HG03460 (cell line): ENCODE data around the gene WDR38.

ENCODE experiments used
- ATAC-seq: cut with Tn5 transposase; IDR thresholded peaks from one replicate; pipeline ENCODE4 v1.9.1; 2021; ENCODE audit not compliant: unreplicated experiment

The WDR38 gene

GRCh38 chr9:124852829-124853531, at the start of gene WDR38:
WDR38 (plus strand) TSS chr9:124853460; CDS start chr9:124853532, 72 bp downstream.
- peak; percentile 66 for ATAC-seq

DNA sequence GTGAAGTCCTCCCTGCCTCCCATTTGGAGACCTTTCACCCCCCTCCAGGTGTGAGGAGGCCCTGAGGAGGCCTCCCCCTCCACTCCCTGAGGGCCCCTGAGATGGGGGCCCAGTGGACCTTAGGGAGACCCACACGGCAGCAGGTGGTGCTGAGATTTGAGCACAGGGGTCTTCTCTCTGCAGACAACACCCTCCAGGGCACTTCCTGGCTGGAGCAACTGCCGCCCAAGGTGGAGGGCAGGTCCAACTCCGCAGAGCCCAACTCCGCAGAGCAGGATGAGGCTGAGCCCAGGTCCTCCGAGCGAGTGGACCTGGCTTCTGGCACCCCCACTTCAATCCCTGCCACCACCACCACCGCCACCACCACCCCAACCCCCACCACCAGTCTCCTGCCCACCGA, 49.3 kb upstream of the WDR38 start:
- no peak for ATAC-seq

GRCh38 chr9:124805186-124805585, 48.1 kb upstream of the WDR38 start:
- no peak for ATAC-seq

- ATAC-seq = no peak
Observed at GRCh38 chr9:124808246-124808956, 44.9 kb upstream of the WDR38 start.

GRCh38 chr9:124809211-124809610, 44.0 kb upstream of the WDR38 start:
- no peak for ATAC-seq

- no peak for ATAC-seq
Observed at GRCh38 chr9:124809741-124810500, 43.3 kb upstream of the WDR38 start.

DNA sequence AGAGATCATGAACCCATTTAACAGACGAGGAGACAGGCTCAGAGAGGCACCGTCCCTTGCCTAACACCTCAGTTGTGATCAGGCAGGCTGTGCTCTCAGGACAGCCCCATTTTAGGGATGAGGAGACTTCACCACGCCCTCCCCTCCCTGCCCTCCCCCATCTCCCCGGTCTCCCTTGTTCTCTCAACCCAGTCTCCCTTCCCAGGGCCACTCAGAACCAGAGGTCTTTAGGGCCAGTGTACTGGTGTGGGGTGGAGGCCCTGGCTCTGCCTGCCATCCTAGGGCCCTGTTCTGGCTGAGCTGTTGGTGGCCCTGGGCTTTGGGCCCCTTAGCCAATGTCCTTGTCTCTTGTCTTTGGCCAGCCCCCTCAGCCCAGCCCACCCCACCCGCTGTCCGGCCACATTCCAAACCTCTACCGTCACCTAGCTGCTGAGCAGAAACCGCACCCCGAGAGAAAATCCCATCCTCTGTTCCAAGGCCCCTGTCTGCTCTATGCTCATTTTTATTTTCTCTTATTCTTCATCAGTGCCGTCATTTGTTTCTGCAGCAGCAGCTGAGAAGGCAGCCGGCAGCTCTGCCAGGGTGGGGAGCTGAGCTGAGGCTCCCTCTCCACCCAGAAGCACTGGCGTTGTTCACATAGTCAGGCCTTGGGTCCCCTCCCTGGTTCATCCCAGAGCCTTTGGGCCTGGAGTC, 42.5 kb upstream of the WDR38 start:
- ATAC-seq = no peak

GRCh38 chr9:124812441-124812876, 40.8 kb upstream of the WDR38 start:
- ATAC-seq = no peak

DNA sequence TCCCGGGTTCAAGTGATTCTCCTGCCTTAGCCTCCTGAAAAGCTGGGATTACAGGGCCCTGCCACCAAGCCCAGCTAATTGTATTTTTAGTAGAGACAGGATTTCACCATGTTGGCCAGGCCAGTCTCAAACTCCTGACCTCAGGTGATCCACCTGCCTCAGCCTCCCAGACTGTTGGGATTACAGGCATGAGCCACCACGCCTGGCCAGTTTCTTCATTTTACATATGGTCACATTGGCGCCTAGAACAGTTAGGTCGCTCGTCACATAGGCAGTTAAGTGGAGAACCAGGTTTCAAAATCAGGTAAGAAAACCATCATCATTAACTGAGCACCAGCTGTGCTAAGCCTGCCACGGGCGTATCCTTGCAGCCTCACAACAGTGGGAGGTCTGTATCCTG, 40.2 kb upstream of the WDR38 start:
- ATAC-seq = no peak

DNA sequence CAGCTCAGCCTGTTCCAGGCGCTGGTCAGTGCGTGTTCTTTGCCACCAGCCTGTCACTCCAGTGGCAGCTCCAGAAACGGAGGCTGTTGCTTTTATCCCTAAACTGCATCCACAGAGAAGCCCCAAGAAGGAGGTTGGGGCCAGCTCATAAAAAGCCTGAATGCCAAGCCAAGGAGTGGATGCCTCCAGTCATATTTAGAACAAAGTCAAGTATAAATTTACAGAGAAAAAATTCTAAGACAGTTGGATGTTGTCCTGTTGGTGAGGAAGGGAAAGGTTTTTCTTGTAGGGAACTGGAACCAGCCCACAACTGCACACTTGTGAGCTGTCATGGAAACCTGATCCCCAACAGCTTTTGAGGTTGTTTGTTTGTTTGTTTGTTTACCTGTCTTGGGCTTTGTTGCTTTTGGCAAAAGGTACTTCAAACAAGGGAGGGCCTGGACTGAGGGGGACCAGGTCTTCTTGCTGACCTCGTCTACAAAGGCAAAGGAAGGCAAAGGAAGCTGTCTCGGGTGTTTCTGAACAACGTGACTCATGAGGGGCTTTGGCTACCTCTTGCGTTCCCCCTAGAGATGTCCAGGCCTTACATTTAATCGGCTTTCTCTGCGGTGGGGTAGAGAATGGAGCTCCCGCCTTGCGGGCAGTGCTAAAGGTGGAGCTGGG, 39.6 kb upstream of the WDR38 start:
- ATAC-seq = no peak

DNA sequence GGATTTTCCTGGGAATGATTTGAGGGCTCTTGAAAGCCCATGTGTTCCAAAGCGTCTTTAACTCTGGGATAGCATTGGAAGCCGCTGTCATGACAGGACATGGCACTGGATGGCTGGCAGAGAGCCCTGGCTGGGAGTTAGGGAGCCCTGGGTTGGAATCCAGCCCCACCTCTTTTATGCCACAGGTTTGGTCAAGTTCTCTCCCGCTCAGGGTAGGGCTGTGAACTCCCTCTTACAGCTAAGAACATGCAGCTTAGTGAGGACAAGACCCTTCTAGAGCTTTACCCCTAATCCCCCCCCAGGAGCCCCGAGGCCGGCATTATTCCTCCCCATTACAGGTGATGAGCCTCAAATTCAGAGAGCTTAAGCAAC, 39.1 kb upstream of the WDR38 start:
- no peak for ATAC-seq

GRCh38 chr9:124815601-124816000, 37.7 kb upstream of the WDR38 start:
- no peak for ATAC-seq

DNA sequence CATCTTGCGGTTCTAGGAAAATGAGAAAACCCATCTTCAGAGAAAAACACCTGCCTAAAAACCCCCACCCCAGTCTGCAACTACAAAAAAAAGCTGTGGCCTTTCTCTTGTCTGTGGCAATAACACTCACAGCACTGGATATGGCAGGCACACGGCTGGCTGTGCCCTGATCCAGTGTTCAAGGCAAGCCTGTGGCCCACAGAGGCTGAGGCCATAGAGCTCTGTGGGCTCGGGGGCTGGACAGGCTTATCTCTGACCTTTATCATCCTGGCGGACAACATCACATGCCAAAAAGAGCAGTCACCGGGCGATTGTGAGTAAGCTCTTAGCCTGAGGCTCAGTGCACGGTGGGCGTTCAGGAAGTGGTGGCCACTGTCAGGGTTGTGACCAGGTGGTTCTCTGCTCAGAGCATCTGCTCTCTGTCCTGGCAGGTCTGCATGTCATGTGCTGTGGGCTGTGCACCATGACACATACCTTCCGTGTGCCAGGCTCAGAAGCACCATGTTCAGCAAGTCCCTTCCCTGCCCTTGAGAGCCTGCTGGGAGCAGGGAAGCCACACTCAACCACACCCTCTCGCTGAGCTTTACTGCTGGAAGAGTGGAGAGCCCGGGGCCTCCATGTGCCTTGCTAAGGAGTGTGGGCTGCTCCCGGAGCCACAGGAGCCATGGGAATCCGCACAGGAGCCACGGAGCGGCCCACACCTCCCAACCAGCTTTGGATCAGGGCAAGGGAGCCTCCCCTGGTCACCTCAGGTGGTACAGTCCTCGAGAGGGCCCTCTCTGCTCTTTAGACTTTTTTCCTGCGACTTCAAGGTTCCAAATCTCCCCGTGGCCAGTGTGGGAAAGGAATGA, 34.6 kb upstream of the WDR38 start:
- no peak for ATAC-seq

- no peak for ATAC-seq
Observed at GRCh38 chr9:124820698-124821623, 32.3 kb upstream of the WDR38 start.

GRCh38 chr9:124828489-124829333, 24.5 kb upstream of the WDR38 start:
- ATAC-seq = no peak

DNA sequence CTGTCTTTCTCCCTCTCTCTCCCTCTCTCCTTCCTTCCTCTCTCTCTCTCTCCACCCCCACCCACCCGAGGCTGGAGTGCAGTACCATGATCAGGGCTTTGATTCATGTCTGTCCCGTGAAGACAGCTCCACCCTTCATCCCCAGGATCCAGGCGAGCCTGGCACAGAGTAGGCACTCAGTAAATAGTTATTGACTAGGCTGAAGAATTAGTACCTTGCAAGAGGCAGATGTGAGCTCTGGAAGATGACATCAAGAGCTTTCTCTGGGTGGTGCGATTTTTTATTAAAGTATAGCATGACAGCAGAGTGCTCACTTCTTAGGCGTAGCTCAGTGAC, 24.0 kb upstream of the WDR38 start:
- no peak for ATAC-seq

DNA sequence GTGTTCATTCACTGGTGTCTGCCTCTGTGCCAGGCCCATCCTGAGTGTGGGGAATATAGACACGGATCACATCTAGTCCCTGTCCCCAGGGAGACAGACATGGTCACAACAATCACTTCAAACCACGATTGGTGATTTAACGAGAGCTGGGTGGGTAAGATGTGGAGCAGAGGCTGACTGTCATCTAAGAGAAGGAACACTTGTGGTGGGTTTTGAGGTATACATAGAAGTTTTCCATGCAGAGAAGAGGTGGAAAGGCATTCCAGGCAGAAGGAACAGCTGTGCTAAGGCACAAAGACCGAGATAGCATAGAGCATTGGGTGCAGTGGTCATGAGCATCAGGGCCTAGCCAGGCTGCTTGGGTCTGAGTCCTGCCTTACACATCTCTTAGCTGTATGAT, 22.7 kb upstream of the WDR38 start:
- ATAC-seq = no peak
